ENCODE measurements around the gene QTRT2.

GRCh38 chr3:114093016-114093380 lies 36.5 kb downstream of the QTRT2 start:
- TF ChIP-seq CTCF (IDR thresholded peaks at IDR 0.05 in 2 of 3, conservative IDR thresholded peaks at IDR 0.05 in 1 of 3; ENCODE audit: borderline replicate concordance in 1 of 3, insufficient read depth in 1 of 3, low read depth in 2 of 3, low read length in 2 of 3) (no peak), POLR2AphosphoS5 (IDR thresholded peaks at IDR 0.05; ENCODE audit: low read depth, low read length) (no peak), EZH2 (IDR thresholded peaks at IDR 0.05) (no peak), RAD21 (IDR thresholded peaks at IDR 0.05; ENCODE audit: low read depth) (no peak), POLR2A (IDR thresholded peaks at IDR 0.05; ENCODE audit: borderline replicate concordance, extremely low read depth, insufficient read depth, insufficient read length) (no peak), YY1 (IDR thresholded peaks at IDR 0.05; ENCODE audit: extremely low read depth, insufficient replicate concordance, low read depth, low read length) (no peak)
